HepG2 (cell line): ENCODE measurements around the gene BRCA1. TPM values are rescaled to one million over a fixed set of nuclear protein-coding genes. Genes with fewer than 3 reads are reported as not detected.

ENCODE experiments used
- ETV5 ChIP-seq: IDR thresholded peaks from 2 replicates; pipeline ENCODE4 v1.6.1; 2018; ENCODE audit warnings: missing biosample characterization, missing genetic modification reagents, inconsistent platforms, borderline replicate concordance
- MTA3 ChIP-seq: sonication (generic); formaldehyde crosslinking; IDR thresholded peaks from 2 replicates; pipeline ENCODE4 v1.4.0; 2020; ENCODE audit warnings: missing genetic modification reagents
- NR1H2 ChIP-seq: sonication (generic); formaldehyde crosslinking; IDR thresholded peaks from 2 replicates; pipeline ENCODE4 v1.8.1; 2022; ENCODE audit warnings: low read depth, missing genetic modification reagents, borderline replicate concordance
- TCF7L2 ChIP-seq: IDR thresholded peaks from 2 replicates; pipeline ENCODE4 v1.6.1; 2011; ENCODE audit warnings: mild to moderate bottlenecking, low read depth, low read length, moderate library complexity
- ZNF567 ChIP-seq: sonication (generic); formaldehyde crosslinking; IDR thresholded peaks from 2 replicates; pipeline ENCODE4 v1.8.1; 2023; ENCODE audit warnings: mild to moderate bottlenecking, missing genetic modification reagents, borderline replicate concordance
- ZNF773 ChIP-seq: sonication (generic); formaldehyde crosslinking; IDR thresholded peaks from 2 replicates; pipeline ENCODE4 v1.4.0; 2020; ENCODE audit warnings: missing genetic modification reagents, borderline replicate concordance
- ZNF777 ChIP-seq: sonication (generic); formaldehyde crosslinking; IDR thresholded peaks from 2 replicates; pipeline ENCODE4 v1.4.0; 2020; ENCODE audit warnings: missing genetic modification reagents
- polyA plus RNA-seq, 8 experiments: library from polyadenylated mRNA; depleted of rRNA in 3 of 8; stranded (reverse) in 7 of 8; unstranded in 1 of 8; fragments of >200 nt; fragmentation: Illumina TruSeq in 4 of 8; extraction: Trizol in 4 of 8; gene quantifications; 2 replicates each; pipeline versions ENCODE4 v1.2.1 to v1.2.3, GENCODE V29; 2011 to 2016; ENCODE audit warnings: low read depth in 4 of 8, missing spikeins in 1 of 8, mixed read lengths in 1 of 8; ENCODE audit not compliant: insufficient read depth in 1 of 8
- total RNA-seq, 5 experiments: library from RNA; depleted of rRNA; stranded (reverse); fragments of >200 nt; fragmentation: Illumina TruSeq; extraction: Trizol; gene quantifications; 2 replicates each; pipeline ENCODE4 v1.2.3, GENCODE V29; 2016; ENCODE audit warnings: low read depth in 1 of 5
- TF ChIP-seq, protein P1 (sequence below): sonication (generic); formaldehyde crosslinking; IDR thresholded peaks from 2 replicates; pipeline ENCODE4 v1.9.0; 2021; ENCODE audit warnings: missing genetic modification reagents, borderline replicate concordance
- TF ChIP-seq, protein P2 (sequence below): sonication (generic); formaldehyde crosslinking; IDR thresholded peaks from 2 replicates; pipeline ENCODE4 v1.4.0; 2020; ENCODE audit warnings: missing genetic modification reagents
- TF ChIP-seq, protein P3 (sequence below): sonication (generic); formaldehyde crosslinking; IDR thresholded peaks from 2 replicates; pipeline ENCODE4 v1.5.0; 2020; ENCODE audit warnings: mild to moderate bottlenecking, missing genetic modification reagents, borderline replicate concordance
- TF ChIP-seq, protein P4 (sequence below): sonication (generic); formaldehyde crosslinking; IDR thresholded peaks from 2 replicates; pipeline ENCODE4 v1.5.1; 2020; ENCODE audit warnings: mild to moderate bottlenecking, missing genetic modification reagents, moderate library complexity

The BRCA1 gene
- total and polyA plus RNA-seq, 2 of the 13 experiments (the other 11 are each of a cell fraction or from before 2014, with no cell fraction given) = 13.3 to 37.5 TPM

DNA sequence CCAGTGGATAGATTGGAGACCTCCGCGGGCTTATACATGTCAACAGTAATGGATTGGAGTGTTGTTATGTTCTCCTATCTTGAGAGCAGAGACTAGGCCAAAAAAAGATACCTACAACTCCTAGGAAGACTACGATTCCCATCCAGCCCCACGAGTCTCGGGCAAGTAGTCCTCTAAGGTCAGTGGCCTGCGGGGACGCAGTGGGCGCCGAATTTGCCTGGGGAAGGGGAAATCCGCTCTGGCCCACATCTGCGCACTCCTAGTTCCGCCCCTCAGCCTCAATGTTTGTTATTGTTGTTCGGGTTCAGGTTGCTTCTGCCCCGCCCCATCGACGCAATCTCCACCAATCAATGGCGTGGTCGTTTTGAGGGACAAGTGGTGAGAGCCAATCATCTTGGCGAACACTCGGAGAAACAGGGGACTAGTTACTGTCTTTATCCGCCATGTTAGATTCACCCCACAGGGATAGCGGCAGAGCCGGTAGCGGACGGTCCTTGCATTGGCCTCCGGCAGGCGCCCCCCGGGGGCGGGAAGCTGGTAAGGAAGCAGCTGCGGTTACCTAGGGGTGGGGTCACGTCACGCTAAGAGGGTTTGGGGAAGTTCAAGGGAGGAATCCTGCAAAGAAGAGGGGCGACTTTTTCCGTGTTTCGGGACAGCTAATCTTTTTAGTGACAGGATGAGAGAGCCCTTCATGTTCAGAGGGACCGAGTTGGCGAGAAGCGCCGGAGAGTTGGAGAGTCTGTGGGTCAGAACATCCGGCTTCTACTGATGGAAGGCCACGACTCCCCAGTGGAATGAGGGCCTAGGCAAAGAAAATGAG is 45.8 kb upstream of the BRCA1 start, which contains the start of gene NBR1 (continued):
- TF ChIP-seq, protein P1, sequence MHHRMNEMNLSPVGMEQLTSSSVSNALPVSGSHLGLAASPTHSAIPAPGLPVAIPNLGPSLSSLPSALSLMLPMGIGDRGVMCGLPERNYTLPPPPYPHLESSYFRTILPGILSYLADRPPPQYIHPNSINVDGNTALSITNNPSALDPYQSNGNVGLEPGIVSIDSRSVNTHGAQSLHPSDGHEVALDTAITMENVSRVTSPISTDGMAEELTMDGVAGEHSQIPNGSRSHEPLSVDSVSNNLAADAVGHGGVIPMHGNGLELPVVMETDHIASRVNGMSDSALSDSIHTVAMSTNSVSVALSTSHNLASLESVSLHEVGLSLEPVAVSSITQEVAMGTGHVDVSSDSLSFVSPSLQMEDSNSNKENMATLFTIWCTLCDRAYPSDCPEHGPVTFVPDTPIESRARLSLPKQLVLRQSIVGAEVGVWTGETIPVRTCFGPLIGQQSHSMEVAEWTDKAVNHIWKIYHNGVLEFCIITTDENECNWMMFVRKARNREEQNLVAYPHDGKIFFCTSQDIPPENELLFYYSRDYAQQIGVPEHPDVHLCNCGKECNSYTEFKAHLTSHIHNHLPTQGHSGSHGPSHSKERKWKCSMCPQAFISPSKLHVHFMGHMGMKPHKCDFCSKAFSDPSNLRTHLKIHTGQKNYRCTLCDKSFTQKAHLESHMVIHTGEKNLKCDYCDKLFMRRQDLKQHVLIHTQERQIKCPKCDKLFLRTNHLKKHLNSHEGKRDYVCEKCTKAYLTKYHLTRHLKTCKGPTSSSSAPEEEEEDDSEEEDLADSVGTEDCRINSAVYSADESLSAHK (CRISPR knock-in tag) = no peak
- TF ChIP-seq NR1H2 = no peak
- TF ChIP-seq, protein P2, sequence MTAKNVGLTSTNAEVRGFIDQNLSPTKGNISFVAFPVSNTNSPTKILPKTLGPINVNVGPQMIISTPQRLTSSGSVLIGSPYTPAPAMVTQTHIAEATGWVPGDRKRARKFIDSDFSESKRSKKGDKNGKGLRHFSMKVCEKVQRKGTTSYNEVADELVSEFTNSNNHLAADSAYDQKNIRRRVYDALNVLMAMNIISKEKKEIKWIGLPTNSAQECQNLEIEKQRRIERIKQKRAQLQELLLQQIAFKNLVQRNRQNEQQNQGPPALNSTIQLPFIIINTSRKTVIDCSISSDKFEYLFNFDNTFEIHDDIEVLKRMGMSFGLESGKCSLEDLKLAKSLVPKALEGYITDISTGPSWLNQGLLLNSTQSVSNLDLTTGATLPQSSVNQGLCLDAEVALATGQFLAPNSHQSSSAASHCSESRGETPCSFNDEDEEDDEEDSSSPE (CRISPR knock-in tag) = peak; percentile 72
- no peak for TF ChIP-seq MTA3 (CRISPR knock-in tag)
- TF ChIP-seq, protein P3, sequence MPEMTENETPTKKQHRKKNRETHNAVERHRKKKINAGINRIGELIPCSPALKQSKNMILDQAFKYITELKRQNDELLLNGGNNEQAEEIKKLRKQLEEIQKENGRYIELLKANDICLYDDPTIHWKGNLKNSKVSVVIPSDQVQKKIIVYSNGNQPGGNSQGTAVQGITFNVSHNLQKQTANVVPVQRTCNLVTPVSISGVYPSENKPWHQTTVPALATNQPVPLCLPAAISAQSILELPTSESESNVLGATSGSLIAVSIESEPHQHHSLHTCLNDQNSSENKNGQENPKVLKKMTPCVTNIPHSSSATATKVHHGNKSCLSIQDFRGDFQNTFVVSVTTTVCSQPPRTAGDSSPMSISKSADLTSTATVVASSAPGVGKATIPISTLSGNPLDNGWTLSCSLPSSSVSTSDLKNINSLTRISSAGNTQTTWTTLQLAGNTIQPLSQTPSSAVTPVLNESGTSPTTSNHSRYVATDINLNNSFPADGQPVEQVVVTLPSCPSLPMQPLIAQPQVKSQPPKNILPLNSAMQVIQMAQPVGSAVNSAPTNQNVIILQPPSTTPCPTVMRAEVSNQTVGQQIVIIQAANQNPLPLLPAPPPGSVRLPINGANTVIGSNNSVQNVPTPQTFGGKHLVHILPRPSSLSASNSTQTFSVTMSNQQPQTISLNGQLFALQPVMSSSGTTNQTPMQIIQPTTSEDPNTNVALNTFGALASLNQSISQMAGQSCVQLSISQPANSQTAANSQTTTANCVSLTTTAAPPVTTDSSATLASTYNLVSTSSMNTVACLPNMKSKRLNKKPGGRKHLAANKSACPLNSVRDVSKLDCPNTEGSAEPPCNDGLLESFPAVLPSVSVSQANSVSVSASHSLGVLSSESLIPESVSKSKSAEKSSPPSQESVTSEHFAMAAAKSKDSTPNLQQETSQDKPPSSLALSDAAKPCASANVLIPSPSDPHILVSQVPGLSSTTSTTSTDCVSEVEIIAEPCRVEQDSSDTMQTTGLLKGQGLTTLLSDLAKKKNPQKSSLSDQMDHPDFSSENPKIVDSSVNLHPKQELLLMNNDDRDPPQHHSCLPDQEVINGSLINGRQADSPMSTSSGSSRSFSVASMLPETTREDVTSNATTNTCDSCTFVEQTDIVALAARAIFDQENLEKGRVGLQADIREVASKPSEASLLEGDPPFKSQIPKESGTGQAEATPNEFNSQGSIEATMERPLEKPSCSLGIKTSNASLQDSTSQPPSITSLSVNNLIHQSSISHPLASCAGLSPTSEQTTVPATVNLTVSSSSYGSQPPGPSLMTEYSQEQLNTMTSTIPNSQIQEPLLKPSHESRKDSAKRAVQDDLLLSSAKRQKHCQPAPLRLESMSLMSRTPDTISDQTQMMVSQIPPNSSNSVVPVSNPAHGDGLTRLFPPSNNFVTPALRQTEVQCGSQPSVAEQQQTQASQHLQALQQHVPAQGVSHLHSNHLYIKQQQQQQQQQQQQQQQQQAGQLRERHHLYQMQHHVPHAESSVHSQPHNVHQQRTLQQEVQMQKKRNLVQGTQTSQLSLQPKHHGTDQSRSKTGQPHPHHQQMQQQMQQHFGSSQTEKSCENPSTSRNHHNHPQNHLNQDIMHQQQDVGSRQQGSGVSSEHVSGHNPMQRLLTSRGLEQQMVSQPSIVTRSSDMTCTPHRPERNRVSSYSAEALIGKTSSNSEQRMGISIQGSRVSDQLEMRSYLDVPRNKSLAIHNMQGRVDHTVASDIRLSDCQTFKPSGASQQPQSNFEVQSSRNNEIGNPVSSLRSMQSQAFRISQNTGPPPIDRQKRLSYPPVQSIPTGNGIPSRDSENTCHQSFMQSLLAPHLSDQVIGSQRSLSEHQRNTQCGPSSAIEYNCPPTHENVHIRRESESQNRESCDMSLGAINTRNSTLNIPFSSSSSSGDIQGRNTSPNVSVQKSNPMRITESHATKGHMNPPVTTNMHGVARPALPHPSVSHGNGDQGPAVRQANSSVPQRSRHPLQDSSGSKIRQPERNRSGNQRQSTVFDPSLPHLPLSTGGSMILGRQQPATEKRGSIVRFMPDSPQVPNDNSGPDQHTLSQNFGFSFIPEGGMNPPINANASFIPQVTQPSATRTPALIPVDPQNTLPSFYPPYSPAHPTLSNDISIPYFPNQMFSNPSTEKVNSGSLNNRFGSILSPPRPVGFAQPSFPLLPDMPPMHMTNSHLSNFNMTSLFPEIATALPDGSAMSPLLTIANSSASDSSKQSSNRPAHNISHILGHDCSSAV (CRISPR knock-in tag) = no peak
- TF ChIP-seq ZNF567 (CRISPR knock-in tag) = peak; percentile 78; the same call in 1 of the 2 replicates
- no peak for TF ChIP-seq ZNF777 (CRISPR knock-in tag)
- TF ChIP-seq TCF7L2 = no peak
- no peak for TF ChIP-seq ZNF773
- TF ChIP-seq, protein P4, sequence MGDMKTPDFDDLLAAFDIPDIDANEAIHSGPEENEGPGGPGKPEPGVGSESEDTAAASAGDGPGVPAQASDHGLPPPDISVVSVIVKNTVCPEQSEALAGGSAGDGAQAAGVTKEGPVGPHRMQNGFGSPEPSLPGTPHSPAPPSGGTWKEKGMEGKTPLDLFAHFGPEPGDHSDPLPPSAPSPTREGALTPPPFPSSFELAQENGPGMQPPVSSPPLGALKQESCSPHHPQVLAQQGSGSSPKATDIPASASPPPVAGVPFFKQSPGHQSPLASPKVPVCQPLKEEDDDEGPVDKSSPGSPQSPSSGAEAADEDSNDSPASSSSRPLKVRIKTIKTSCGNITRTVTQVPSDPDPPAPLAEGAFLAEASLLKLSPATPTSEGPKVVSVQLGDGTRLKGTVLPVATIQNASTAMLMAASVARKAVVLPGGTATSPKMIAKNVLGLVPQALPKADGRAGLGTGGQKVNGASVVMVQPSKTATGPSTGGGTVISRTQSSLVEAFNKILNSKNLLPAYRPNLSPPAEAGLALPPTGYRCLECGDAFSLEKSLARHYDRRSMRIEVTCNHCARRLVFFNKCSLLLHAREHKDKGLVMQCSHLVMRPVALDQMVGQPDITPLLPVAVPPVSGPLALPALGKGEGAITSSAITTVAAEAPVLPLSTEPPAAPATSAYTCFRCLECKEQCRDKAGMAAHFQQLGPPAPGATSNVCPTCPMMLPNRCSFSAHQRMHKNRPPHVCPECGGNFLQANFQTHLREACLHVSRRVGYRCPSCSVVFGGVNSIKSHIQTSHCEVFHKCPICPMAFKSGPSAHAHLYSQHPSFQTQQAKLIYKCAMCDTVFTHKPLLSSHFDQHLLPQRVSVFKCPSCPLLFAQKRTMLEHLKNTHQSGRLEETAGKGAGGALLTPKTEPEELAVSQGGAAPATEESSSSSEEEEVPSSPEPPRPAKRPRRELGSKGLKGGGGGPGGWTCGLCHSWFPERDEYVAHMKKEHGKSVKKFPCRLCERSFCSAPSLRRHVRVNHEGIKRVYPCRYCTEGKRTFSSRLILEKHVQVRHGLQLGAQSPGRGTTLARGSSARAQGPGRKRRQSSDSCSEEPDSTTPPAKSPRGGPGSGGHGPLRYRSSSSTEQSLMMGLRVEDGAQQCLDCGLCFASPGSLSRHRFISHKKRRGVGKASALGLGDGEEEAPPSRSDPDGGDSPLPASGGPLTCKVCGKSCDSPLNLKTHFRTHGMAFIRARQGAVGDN = peak; percentile 92
- TF ChIP-seq ETV5 (CRISPR knock-in tag) = 0 out of 2 replicates have a peak, but pooled peaks have one; percentile 70
